ENCODE data around the gene TMEM117. TPM values are rescaled to one million over a fixed set of nuclear protein-coding genes. Genes with fewer than 3 reads are reported as not detected.

The TMEM117 gene
- total RNA-seq, 1 donor from 2014 or later = 11.6 TPM

- H3K4me3 Mint-ChIP-seq (ENCODE audit: low read depth) = no peak overlapping the region
- no peak for DNase-seq (ENCODE audit: low spot score, unreplicated experiment)
- no peak overlapping the region for H3K27ac Mint-ChIP-seq
These were observed 49.0 kb downstream of the TMEM117 start for GRCh38 chr12:43884683-43885410.

GRCh38 chr12:43887397-43887796, 51.5 kb downstream of the TMEM117 start:
- Mint-ChIP-seq H3K27ac (peak overlapping the region; percentile 65), H3K9me3 (ENCODE audit: low read depth) (no peaks in the 10 kb centered on the region), H3K36me3 (ENCODE audit: insufficient read depth) (no peaks in the 10 kb centered on the region), H3K27me3 (no peaks in the 10 kb centered on the region), H3K4me1 (ENCODE audit: low read depth) (no peaks in the 10 kb centered on the region), H3K4me3 (ENCODE audit: low read depth) (no peak overlapping the region)
- TF ChIP-seq CTCF (IDR thresholded peaks at IDR 0.05; ENCODE audit: unreplicated experiment) = no peak
- DNase-seq (ENCODE audit: low spot score, unreplicated experiment) = no peak

More at GRCh38 chr12:43884683-43885410, 49.0 kb downstream of the TMEM117 start:
- Mint-ChIP-seq H3K36me3 (ENCODE audit: insufficient read depth) (no peaks in the 10 kb centered on the region), H3K4me1 (ENCODE audit: low read depth) (no peaks in the 10 kb centered on the region), H3K27me3 (no peaks in the 10 kb centered on the region), H3K9me3 (ENCODE audit: low read depth) (no peaks in the 10 kb centered on the region)
- TF ChIP-seq CTCF (IDR thresholded peaks at IDR 0.05; ENCODE audit: unreplicated experiment) = no peak

- DNase-seq (ENCODE audit: low spot score, unreplicated experiment) = no peak
- no peaks in the 10 kb centered on the region for H3K36me3 Mint-ChIP-seq (ENCODE audit: insufficient read depth)
- no peaks in the 10 kb centered on the region for H3K9me3 Mint-ChIP-seq (ENCODE audit: low read depth)
- H3K4me3 Mint-ChIP-seq (ENCODE audit: low read depth) = no peak overlapping the region
- H3K27ac Mint-ChIP-seq = no peak overlapping the region
- TF ChIP-seq CTCF (IDR thresholded peaks at IDR 0.05; ENCODE audit: unreplicated experiment) = no peak
- H3K4me1 Mint-ChIP-seq (ENCODE audit: low read depth) = no peaks in the 10 kb centered on the region
- no peaks in the 10 kb centered on the region for H3K27me3 Mint-ChIP-seq
These were observed 56.1 kb downstream of the TMEM117 start for GRCh38 chr12:43891856-43892574.

- no peak overlapping the region for H3K27ac Mint-ChIP-seq
- no peak for DNase-seq (ENCODE audit: low spot score, unreplicated experiment)
- no peaks in the 10 kb centered on the region for H3K4me1 Mint-ChIP-seq (ENCODE audit: low read depth)
- H3K9me3 Mint-ChIP-seq (ENCODE audit: low read depth) = no peaks in the 10 kb centered on the region
- H3K27me3 Mint-ChIP-seq = no peaks in the 10 kb centered on the region
- H3K4me3 Mint-ChIP-seq (ENCODE audit: low read depth) = no peak overlapping the region
- TF ChIP-seq CTCF (IDR thresholded peaks at IDR 0.05; ENCODE audit: unreplicated experiment) = no peak
- no peaks in the 10 kb centered on the region for H3K36me3 Mint-ChIP-seq (ENCODE audit: insufficient read depth)
These were observed 57.8 kb downstream of the TMEM117 start for GRCh38 chr12:43893670-43894069.

GRCh38 chr12:43895580-43896206, 59.8 kb downstream of the TMEM117 start:
- Mint-ChIP-seq H3K27me3 (no peaks in the 10 kb centered on the region), H3K4me1 (ENCODE audit: low read depth) (no peaks in the 10 kb centered on the region), H3K27ac (no peak overlapping the region), H3K36me3 (ENCODE audit: insufficient read depth) (no peaks in the 10 kb centered on the region), H3K9me3 (ENCODE audit: low read depth) (no peaks in the 10 kb centered on the region), H3K4me3 (ENCODE audit: low read depth) (no peak overlapping the region)
- no peak for TF ChIP-seq CTCF (IDR thresholded peaks at IDR 0.05; ENCODE audit: unreplicated experiment)
- no peak for DNase-seq (ENCODE audit: low spot score, unreplicated experiment)

Data from progenitor cell of endocrine pancreas (in vitro differentiated cells).